ENCODE measurements around the gene LIPH.

LIPH gene

DNA sequence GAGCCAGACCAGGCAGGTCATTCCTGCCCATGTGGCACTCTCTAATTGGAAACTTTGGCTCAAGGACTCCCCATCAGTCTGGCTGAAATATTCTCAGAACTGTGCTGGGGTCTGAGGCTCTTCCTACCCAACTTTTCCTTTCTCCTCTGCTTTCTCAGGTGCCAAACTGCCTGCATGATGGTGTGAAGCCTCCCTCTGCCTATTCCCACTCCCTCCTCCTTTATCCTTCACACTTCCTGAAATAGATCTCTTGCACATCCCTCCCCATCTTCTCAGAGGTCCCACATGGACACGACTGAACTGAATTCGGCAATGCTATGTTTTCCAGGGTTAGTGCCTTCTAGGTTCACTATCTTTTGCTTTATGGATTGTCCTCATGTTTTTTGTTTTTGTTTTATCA lies 12.5 kb downstream of the LIPH start:
- DNase-seq = no peak

DNA sequence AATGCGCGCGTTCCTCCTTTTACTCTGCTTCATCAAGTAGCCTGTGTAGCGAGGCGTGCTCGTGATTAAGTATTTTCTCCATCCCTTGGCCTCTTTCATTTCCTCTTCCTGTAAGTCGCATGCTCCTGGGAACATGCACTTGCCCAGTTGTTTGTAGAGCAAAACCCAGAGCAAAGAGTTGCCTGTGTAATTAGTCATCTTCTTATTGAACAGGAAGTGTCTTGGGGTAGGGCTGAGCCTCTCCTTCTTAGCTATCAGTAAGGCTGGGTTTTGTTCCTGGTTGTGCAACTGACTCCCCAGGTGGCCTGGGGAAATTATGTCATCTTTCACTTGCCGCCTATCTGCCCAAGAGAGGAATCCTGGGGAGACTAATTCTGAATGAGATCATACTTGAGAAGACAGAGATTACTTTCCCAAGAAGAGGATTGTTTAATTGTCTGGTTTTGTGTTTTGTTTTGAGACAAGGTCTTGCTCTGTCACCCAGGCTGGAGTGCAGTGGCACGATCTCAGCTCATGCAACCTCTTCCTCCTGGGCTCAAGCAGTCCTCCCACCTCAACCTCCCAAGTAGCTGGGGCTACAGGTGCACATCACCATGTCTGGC lies 14.9 kb downstream of the LIPH start:
- DNase-seq = peak; percentile 39 to 61

DNA sequence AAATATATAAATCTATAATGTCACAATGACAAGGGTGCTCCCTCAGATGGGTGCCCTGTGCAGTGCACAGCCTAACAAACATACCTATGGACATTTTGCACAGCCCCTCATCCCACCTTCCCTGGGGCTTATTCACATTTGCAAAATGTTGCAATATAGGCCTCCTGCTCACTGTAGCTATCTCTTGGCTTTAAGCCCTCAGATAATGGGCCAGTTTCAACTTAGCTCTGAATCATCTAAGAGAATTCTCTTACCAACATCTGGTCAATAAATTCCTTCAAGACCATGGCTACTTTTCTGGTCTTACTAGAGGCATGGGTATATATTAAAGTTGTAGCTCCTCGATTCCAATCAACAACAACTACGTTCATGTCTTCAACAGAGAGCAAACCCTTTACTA lies 17.9 kb downstream of the LIPH start:
- DNase-seq = no peak

DNA sequence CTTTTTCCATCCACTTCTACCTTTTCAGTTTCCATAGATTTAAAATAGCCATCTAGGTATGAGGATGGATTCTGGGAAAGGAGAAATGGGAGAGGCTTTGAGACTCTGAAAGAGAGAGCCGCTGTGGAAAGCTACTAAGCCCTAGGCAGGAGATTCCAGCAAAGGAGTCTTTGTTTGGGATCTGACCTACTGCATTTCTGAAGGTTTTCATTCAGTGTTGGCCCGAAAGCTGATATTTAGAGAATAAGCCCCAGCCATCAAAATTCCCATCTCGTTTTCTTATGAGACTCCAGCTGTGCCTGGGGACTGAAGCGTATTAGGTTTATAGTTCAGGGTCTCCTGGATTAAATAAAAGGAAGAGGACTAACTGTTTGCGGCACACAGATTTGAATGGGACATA lies 19.5 kb downstream of the LIPH start:
- DNase-seq = no peak

DNA sequence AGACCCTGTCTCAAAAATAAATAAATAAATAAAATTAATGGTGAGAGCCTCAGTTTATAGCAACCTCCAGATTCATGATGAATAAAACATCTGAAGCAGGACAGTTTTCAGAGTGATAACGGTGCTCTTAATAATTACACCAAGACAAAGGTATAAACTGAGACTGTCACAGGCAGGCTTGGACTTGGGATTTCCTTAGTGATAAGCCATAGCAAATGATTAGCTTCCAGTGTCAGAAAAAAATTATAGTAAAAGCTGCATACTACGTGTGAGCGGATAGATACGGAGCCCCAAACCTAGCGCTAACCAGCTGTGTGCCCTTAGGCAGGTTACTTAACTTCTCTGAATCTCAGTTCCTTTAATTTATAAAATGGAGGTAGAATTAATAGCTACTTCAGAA lies 21.5 kb downstream of the LIPH start:
- no peak for DNase-seq

DNA sequence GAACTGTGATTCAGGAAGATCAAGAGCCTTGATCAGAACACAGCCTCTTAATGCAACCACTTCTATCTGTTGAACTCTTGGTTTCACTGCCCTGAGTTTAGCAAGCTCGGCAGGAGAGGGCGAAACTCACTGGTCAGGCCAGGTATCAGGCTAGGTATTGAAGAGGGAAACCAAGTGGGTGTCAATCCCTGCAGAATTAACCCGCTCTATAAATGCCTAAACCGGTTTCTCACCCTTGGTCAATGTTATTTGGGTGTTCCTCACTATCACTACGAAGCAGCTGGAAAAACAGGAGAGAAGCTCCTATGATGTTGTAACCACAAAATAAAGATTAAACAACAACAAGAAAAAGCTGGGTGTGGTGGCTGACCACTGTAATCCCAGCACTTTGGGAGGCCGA lies 23.9 kb downstream of the LIPH start:
- DNase-seq = no peak

DNA sequence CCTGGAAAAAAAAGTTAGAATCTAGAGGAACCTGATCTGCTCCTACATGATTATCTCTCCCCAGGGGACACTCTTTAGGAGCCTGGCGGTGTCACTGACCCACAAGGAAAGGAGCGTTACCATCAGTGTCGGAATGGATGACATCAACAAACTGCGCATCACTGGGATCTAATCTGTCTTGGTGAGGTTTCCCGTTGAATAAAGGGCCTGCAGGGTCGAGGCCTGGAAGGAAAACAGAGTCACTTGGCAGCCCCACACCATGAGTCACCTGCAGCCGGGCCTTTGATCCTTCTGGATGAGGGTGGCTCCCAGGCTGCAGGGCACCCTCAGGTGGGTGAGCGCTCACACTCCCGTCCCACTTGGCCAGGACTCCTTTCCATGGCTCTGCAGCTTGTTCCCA lies 25.0 kb downstream of the LIPH start:
- DNase-seq = no peak

DNA sequence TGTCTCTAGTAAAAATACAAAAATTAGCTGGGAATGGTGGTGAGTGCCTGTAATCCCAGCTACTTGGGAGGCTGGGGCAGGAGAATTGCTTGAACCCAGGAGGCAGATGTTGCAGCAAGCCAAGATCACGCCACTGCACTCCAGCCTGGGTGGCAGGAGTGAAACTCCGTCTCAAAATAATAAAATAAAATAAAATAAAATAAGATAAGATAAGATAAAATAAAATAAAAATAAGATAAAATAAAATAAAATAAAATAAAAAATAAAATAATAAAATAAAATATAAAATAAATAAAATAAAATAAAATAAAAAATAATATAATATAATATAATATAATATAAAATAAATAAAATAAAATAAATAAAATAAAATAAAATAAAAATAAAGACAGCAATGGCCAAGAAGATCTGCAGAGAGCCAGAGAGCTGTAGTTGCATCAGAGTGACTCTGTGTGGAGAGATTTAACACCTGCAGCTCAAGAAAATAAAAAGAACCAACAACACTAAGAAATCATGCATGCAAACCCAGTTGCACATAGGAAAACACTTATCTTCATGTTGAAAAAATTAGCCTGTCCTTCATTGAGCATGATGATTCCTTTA lies 25.9 kb downstream of the LIPH start:
- DNase-seq = no peak

DNA sequence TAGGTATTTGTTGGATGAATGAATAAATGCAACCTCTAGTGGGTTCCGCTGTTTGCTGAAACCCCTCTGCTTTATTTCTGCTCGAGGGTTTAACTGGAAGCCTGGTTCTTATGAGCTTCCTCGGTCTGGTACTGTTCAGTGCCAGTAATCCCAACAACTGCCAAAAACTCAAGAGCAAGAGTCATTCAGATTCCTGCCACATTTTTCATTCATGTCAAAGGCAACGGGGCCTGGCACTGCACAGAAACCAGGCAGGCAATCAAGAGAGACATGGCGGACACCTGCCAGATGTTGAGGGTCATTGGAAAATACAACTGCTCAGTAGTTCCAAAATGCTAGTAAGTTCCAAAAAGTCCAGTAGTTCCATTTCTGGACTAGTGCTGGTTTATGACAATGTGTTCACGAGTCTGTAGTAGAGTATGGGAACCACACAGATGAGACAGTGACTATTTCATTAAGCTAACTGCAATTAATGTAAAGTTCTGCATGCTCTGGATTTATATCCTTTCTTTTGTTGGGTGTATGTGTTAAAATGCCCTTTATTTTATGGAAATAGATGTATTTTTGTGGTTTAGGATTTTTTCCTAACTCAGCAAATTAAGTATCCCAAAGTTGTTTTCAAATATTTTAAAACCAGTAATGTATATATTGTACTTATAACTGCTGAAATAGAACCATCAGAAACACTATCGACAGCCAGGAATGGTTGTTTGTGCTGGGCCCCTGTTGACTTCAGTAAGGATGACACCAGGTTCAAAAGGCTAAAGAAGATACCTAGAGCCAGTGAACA lies 30.8 kb downstream of the LIPH start:
- no peak for DNase-seq

DNA sequence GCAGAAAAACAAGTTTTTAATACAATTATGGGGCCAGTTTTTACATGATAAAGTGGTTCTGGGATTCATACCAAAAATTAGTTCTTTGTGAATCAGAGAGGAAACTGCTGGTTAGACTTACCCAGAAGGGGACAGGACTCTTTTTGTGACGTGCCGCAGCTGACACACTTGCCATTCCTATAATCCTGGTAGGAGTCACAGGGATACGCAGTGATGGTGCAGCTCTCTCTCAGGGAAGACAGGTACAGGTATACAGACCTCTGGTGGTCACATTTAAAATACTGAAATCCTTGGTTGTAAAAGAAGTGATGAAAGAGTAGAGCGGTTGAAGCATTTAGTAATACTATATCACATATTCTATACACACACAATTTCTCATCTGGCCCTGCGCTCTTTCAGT lies 33.4 kb downstream of the LIPH start:
- DNase-seq = no peak

DNA sequence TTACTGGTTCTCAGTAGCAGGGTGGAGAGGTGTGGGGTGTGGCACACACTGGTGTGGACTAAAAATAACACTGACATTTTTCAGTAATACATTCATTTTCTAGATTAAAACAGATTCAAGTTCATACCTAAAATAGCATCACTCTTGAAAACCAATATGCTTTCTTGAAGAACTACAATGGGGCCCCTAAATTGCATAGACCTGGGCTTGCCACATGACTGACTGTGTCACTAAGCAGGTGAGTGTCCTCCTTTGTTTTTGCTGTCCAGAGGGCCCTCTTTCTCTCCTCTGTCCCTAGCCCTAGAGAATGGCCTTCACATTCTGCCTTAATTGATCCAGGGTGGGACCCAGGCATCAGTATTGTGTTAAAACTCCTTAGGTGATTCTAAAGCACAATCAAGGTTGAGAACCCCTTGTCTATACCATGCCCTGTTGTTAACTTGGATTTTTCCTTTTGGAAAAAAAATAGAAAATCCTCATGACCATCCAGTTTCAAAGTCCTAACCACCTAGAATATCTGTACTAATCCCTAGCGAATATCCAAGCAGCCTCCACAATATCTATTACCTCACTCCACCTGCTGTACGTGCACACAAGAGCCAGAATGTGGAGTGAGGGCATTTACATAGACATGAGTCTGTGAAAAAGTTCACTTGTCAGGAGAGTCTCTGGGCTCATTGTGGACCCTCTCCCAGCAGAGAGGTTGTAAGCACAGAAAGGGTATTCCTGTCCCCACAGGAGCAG lies 34.8 kb downstream of the LIPH start:
- DNase-seq = no peak

DNA sequence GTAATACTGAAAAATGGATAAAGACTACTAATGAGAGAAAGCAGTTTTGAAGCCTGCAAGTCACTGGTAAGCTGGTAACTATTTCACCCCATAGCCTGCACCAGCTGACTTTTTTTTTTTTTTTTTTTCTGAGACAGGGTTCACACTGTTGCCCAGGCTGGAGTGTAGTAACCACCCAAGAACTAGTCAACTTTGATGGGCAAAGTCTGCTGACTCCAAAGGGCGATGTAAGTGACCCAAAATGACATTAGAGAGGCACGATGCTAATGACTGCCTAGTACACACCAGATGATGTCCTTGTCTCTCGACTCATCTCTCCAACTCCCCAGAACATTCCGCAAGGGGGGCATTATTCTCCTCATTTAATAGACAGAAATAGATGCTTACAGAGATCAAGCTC lies 40.7 kb downstream of the LIPH start:
- DNase-seq = no peak

DNA sequence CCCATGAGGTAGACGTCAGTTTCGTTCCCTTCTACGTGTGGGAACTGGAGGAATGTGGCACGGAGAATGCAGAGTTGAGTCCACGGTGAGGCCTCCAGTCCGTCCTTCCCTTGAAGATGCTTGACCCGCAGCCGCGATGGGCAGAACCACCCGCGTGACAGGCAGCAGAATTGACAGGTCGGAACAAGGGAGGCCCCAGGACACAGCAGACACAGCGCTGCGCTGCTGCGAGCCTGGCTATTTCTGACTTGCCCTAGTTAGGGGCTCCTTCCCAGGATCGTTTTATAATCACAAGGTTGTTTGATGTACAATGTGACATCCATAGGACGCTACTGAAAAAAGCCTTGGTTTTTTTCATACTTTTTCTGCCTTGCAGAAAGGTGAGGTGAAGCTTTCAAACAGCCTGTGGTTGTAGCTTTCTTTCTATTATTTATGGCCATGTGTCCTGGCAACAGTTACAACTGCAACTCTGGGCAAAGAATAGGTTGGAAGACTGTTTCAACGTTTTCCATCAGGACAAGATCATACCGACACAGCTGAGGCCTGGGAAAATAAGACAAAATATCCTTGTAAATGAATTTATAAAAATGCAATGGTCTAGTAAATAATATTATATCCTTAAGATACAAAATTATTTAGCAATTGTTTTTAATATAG lies 43.9 kb downstream of the LIPH start:
- no peak for DNase-seq

DNA sequence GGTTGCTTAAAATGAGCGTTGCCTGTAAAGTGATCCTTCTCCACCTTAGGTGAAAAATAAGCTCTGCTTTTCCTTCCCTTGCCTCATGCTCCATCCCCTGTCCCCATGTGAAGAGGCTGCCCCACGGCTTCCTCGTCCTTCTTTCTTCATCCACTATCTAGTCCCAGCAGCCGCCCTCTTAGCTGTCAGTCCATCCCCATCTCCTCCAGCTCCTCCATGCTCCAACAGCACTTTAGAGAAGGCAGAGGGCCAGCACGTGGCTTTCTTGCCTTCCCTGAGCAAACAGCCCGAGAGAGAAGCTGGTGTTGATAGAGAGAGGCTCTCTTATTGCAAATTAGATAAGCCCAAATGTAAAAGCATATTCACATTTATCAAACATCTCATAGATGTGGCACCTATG lies 44.5 kb downstream of the LIPH start:
- no peak for DNase-seq

DNA sequence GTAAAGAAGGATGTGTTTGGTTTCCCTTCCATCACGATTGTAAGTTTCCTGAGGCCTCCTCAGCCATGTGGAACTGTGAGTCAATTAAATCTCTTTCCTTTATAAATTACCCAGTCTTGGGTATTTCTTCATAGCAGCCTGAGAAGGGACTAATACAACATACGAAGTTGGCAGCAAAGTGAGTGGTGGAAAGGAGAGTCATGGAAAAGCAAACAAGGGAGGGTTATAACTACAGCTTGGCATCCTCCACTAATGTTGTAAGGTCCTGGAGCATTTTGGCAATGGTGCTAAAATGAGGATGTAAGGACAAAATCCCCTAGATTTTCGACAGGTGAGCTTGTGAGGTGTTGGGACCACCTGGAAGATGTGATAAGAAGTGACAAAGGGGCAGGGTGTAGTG lies 47.8 kb downstream of the LIPH start:
- DNase-seq = no peak

DNA sequence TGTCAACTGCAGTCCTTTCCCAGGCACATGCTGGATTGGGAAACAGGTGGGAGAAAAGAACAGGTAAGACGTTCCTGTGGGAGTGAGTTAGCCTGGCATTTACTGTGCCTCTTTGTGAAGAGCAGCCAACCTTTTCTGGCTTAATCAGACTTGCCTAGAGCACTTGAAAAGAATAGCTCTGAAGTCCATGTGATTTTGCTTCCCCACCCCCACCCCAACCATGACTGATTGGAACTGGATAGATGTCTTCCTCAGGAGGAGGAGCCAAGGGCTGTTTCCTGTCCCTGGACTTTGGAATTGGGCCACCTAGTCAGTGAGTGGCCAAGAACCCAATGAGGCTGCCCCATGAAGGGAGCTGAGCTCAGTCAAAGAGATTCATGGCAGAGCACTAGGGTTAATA lies 48.9 kb downstream of the LIPH start:
- no peak for DNase-seq

DNA sequence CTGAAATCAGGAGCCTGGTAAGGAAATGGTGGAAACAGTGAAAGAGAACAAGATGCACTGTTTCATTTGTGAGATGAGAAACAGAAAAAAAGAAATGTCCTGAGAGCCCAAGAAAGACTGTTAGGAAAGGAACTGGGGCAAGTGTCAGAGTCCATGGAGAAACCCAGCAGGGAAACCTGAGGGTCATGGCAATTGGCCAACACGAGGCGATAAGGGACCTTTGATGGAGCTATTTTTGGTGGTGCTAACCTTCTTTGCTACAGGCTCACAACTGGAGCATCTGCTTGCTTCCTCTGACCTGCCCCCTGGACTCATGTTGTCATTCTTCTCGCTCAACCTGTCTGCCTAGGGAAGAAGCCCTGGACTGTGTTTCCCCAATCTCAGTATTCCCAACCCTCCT lies 49.4 kb downstream of the LIPH start:
- no peak for DNase-seq

DNA sequence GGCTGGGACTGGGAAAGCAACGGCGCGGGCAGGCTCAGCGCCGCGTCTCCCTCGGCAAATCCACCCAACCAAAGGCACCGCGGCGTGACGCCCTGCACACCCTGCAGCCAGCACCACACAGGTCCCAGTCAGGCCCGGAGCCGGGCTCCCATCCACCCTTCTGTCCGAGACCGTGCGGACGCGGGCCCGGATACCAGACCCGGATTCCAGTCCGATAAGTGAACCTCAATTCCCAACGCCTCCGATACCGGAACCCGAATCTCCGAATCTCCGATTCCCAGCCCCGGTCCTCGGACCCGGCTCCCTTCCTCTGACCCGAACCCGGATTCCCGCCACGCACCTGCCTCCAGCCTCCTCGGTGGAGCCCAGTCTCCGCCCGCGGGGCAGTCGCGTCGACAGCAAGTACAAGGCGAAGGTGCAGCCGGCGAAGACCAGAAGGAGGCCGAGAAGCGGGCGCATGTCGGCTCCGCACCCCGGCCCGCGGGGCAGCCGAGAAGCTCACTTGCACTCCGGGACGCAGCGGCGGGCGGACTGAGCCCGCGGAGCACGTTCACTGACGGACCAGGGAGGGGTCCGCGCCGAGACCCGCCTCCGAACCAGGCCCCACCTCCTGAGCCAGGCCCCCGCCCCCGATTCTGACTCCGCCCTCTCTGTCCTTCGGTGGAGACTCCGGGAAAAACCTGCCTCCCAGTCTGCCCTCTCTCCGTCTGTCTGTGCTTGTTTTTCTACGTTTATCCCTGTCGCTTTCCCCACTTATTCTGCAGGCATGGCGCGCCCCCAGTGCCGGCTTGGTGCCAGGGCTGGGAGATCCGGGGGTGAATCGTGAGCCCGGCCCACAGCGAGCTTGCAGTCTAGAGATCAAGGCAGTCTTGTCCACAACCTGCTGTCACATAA lies 53.6 kb downstream of the LIPH start, which contains the start of gene TMEM41A:
Gene TMEM41A (minus strand): TSS at position 533 of the 894 bp plus-strand sequence. CDS start 74 bp downstream, at position 459.
- DNase-seq = peak; percentile 94 to 95

DNA sequence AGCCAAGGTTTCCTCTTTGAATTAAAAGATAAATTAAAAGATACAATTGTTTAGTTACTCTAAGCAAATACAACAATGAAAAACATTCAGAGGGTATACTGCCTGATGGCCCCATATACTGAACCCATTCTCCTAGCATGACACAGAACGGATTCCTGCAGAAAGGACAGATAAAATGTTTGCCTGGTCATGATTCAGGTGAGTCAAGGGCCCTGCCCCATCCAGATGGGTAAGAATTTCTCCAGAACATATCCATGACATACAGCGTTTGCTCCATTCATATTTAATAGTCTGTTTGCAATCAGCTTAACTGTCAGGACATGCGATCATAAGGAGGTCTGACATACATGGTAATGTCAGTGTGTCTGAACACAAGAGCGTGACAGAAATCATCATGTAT lies 62.1 kb downstream of the LIPH start:
- no peak for DNase-seq

DNA sequence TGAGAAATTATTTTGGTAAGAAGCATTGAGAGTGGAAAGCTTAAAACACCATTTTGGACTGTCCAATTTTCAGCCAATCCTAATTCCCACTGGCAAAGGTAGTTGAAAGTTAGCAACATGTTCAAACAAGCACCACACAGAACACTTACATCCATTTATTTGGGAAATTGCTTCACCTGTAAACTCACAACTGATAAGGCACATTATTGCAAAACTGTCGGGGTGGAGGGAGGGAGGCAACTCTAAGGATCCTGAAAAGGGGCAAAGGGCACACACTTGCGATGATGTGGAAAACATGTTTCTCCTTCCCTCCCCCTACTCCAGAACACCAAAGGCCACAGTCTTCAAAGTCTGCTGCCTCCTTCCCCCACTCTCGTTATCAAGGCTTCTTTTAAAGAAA lies 62.9 kb downstream of the LIPH start:
- no peak for DNase-seq

DNA sequence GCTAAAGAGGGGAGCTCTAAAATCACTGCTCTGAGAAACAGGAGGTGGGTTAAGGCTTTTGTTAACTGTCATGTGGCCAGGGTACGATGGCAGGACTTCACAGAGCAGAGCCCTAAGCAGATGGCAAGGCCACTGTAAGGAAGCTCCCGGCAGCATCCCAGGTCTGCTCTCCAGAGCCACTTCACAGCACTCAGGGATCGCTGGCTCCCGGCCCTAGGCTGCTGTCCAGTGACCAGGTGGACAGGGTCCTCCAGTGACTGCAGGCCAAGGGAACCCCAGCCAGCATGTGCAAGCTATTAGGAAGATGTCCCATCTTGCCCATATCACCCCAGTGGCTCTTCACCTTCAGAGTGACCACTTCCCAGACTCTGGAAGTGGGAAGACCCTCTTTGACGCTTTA lies 63.9 kb downstream of the LIPH start:
- no peak for DNase-seq

DNA sequence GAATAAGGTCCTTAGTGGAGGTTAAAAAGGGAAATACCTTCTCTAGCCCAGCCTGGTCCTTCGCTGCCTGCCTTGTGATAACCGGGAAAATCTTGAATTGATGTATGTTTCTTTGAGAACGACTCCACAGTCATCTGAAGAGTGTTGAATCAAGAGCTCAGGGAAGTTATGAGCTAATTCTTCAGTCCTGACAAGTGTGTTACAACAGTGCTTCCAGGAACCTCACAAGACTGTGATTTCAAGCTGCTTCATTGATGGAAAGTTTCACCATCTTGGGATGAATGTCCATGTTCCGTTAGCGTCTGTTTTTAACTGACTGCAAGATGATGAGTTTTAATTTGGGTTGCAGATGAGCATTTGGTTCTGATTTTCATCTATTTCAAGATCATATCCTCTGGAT lies 66.0 kb downstream of the LIPH start:
- no peak for DNase-seq
